ENCODE measurements around the gene NR1H2.
"Not testable (repeated sequence)": the region's sequence is repeated elsewhere in the genome, so short reads cannot be mapped to it uniquely, and the experiment has no call there.

NR1H2 gene

GRCh38 chr19:50378169-50378862, 2.1 kb downstream of the NR1H2 start:
- no peak for DNase-seq (ENCODE audit: low read depth)

DNA sequence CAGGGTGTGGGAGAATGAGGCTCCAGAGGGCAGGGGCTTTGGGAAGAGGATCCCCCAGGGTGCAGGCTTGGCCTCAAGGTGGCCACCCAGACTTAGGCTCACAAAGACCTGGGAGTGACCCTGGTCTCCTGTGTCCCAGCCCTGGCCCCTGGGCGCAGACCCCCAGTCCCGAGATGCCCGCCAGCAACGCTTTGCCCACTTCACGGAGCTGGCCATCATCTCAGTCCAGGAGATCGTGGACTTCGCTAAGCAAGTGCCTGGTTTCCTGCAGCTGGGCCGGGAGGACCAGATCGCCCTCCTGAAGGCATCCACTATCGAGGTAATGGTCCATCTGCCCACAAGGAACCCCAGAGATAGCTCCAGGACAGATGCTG, 2.6 kb downstream of the NR1H2 start:
- DNase-seq (ENCODE audit: low read depth), result no peak

GRCh38 chr19:50379602-50380001, 3.3 kb downstream of the NR1H2 start:
- DNase-seq (ENCODE audit: low read depth), result no peak

DNA sequence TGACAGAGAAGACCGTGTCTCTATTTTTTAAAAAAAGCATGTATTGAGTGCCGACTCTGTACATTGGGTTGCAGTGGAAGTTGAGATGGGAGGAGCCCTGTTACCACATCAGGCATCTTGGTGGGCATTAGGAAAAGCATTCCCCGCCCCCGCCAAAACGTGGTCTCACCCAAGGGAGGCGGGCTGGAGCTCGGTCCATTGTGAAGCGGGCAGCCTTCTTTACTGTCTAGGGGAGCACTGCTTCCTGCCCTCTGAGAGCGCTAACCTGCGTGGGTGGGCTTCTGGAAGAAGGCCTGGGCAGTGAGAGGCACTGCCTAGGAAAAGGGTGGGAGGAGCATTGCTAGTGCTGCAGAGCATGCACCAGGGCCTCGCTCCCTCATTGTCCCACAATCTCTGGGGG, 3.9 kb downstream of the NR1H2 start:
- DNase-seq (ENCODE audit: low read depth), result no peak

DNA sequence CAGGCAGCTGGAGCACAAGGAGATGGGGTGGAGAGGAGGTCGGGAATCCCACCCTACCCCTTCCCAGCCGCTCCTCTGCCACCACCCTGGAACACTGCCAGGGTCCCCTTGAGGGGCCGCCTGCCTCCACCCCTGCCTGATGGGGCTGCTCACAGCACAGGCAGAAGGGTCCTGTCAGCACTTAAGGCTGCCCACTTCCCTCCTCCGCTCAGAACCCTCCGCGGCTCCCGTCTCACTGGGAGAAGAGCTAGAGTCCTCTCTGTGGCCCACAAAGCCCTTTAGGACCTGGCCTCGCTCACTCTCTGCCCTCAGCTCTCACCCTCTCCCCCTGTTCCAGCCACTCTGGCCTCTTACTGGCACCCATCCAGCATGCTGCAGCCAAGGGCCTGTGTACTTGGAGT, 4.5 kb downstream of the NR1H2 start:
- no peak for DNase-seq (ENCODE audit: low read depth)

- DNase-seq (ENCODE audit: low read depth), result no peak
These were observed 5.8 kb downstream of the NR1H2 start for GRCh38 chr19:50381881-50382729.

- no peak for DNase-seq (ENCODE audit: low read depth)
These were observed 7.0 kb downstream of the NR1H2 start for GRCh38 chr19:50383001-50383851.

GRCh38 chr19:50383852-50384684, 7.8 kb downstream of the NR1H2 start, which contains the start of gene POLD1:
TSS of gene POLD1 (plus strand) at chr19:50384347. CDS start at chr19:50398852, 14,505 bp downstream.
- peak; percentile 98 for DNase-seq (ENCODE audit: low read depth)

- DNase-seq (ENCODE audit: low read depth), result peak; percentile 56
These were observed 8.7 kb downstream of the NR1H2 start for GRCh38 chr19:50384685-50385535.

- DNase-seq (ENCODE audit: low read depth), result peak; percentile 68
These were observed 11.1 kb downstream of the NR1H2 start for GRCh38 chr19:50387176-50387867.

DNA sequence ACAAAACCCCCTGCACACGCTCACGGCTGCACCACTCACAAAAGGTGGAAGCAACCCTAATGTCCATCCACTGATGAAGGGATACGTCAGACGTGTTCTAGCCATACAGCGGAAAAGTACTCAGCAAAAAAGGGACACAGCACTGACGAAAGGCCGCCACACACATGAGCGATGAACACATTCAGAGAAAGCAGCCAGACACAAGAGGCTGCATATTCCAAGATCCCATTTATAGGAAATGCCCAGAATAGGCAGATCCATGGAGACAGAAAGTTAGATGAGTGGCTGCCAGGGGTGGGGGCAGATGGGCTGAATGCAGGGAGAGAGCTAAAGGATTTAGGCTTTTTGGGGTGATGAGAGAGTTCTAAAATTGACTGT, 11.6 kb downstream of the NR1H2 start:
- no peak for DNase-seq (ENCODE audit: low read depth)

- not testable (repeated sequence) for DNase-seq (ENCODE audit: low read depth)
These were observed 14.0 kb downstream of the NR1H2 start for GRCh38 chr19:50390295-50390694.

DNA sequence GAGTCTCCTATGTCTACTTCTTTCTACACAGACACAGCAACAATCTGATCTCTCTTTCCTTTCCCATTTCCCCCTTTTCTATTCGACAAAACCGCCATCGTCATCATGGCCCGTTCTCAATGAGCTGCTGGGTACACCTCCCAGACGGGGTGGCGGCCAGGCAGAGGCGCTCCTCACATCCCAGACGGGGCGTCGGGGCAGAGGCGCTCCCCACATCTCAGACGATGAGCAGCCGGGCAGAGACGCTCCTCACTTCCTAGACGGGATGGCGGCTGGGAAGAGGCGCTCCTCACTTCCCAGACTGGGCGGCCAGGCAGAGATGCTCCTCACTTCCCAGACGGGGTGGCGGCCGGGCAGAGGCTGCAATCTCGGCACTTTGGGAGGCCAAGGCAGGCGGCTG, 14.7 kb downstream of the NR1H2 start:
- DNase-seq (ENCODE audit: low read depth), result not testable (repeated sequence)

GRCh38 chr19:50392759-50393158, 16.5 kb downstream of the NR1H2 start:
- DNase-seq (ENCODE audit: low read depth), result no peak

DNA sequence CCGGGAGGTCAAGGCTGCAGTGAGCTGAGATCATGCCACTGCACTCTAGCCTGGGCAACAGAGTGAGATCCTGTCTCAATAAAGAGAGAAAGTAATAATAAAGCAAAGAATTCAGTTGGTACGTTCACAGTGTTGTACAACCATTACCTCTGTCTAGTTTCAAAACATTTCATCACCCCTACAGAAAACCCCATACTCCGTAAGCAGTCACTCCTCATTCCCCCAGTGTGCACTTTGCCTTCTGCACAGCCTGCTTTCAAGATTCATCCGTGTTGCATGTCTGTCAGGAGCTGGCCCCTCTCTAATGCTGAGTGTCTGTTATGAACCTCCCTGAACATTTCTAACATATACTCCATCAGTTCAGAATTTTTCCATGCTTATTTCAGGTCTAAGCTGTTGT, 17.3 kb downstream of the NR1H2 start:
- no peak for DNase-seq (ENCODE audit: low read depth)

DNA sequence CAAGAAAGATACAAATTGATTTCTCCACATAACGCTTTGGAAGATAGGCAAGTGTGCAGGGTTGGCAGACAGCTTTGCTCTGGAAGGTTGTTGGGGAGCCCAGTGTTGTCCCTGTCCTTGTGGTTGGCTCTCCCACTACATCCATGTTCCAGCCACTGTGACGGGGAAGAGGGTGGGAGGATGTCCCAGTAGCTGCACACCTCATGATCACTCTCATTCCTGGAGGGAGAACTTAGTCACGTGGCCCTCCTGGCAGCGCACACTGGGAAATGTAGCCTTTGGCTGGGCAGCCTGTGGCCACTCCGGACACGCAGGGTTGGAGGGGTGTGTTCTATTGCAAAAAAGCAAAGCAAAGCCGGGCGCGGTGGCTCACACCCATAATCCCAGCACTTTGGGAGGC, 17.8 kb downstream of the NR1H2 start:
- DNase-seq (ENCODE audit: low read depth), result no peak

DNA sequence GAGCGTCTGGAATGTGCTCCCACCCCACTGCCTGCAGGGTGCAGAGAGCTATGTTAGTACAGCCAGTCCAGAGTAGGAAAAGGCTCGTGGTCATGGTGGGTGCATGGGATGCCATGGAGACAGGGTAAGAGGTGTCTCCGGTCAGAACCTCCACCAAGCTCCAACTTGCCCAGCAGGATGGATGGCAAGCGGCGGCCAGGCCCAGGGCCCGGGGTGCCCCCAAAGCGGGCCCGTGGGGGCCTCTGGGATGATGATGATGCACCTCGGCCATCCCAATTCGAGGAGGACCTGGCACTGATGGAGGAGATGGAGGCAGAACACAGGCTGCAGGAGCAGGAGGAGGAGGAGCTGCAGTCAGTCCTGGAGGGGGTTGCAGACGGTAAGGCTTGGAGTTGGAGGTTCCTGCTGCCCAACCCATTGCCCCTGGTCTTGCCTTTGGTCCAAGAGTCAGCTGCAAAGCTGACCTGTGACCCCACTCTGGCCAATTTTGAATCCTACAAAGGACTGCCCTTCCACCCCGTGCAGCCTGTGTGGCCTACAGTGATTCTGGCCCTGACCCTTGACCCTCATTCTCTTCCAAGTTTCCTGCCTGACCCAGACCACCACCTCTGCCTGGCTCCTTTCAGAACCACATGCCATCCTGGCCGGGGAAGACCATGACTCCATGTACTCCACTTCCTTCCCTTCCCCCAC, 22.6 kb downstream of the NR1H2 start:
- DNase-seq (ENCODE audit: low read depth), result no peak

DNA sequence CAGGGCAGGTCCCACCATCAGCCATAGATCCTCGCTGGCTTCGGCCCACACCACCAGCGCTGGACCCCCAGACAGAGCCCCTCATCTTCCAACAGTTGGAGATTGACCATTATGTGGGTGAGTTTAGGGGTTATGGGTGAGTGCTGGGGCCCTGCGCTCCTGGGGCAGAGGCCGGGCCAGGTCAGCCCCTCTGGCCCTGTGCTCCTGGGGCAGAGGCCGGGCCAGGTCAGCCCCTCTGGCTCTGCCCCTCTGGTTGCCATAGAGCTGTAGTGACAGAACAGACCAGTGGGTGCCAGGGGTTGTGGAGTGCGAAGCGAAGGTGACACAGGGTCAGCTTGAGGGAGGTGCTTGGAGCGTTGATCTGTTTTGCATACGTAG, 23.1 kb downstream of the NR1H2 start:
- no peak for DNase-seq (ENCODE audit: low read depth)

Data from ELR (cell line).